Endodermal cell (in vitro differentiated cells): Measurements from ENCODE around the gene DAAM2. TPM values are rescaled to one million over a fixed set of nuclear protein-coding genes. Genes with fewer than 3 reads are reported as not detected.

ENCODE experiments used
- DNase-seq: peaks from one replicate; pipeline ENCODE4 v3.0.0-alpha.2; 2017
- H3K27ac ChIP-seq: 2 replicates; pipeline ENCODE4 v1.5.1; 2013; ENCODE audit warnings: mild to moderate bottlenecking, low read depth, low read length, moderate library complexity
- H3K27me3 ChIP-seq: 2 replicates; pipeline ENCODE4 v1.6.1; 2013; ENCODE audit warnings: mild to moderate bottlenecking, low read length, moderate library complexity; ENCODE audit not compliant: insufficient read depth, control insufficient read depth, poor library complexity, severe bottlenecking
- H3K36me3 ChIP-seq: 2 replicates; pipeline ENCODE4 v1.7.0; 2013; ENCODE audit warnings: mild to moderate bottlenecking, low read length, moderate library complexity; ENCODE audit not compliant: control insufficient read depth, insufficient read depth
- H3K4me1 ChIP-seq: one replicate; pipeline ENCODE4 v1.7.0; 2013; ENCODE audit warnings: low read length; ENCODE audit not compliant: control insufficient read depth, insufficient read depth
- H3K4me3 ChIP-seq: 2 replicates; pipeline ENCODE4 v1.5.1; 2013; ENCODE audit warnings: mild to moderate bottlenecking, low read length, moderate library complexity
- H3K9ac ChIP-seq: 2 replicates; pipeline ENCODE4 v1.6.1; 2013; ENCODE audit warnings: mild to moderate bottlenecking, low read length, moderate library complexity; ENCODE audit not compliant: poor library complexity, severe bottlenecking; ENCODE audit errors: extremely low read depth
- H3K9me3 ChIP-seq: 2 replicates; pipeline ENCODE4 v1.6.1; 2013; ENCODE audit warnings: mild to moderate bottlenecking, low read length, moderate library complexity; ENCODE audit not compliant: control insufficient read depth
- H3K27ac Mint-ChIP-seq: 2 replicates; pipeline ENCODE4 v1.8.0; 2020; ENCODE audit warnings: mixed read lengths
- H3K27me3 Mint-ChIP-seq: 2 replicates; pipeline ENCODE4 v1.8.0; 2021; ENCODE audit warnings: mild to moderate bottlenecking, mixed read lengths; ENCODE audit not compliant: insufficient read depth
- H3K36me3 Mint-ChIP-seq: 2 replicates; pipeline ENCODE4 v1.8.0; 2020; ENCODE audit warnings: low read depth, mixed read lengths
- H3K4me1 Mint-ChIP-seq: 2 replicates; pipeline ENCODE4 v1.8.0; 2020; ENCODE audit warnings: mixed read lengths
- H3K4me3 Mint-ChIP-seq: 2 replicates; pipeline ENCODE4 v1.8.0; 2020; ENCODE audit warnings: mild to moderate bottlenecking, moderate library complexity, mixed read lengths
- H3K9me3 Mint-ChIP-seq: 2 replicates; pipeline ENCODE4 v1.8.0; 2020; ENCODE audit warnings: mild to moderate bottlenecking, mixed read lengths
- WGBS, 2 experiments: methylation state at CpG; one replicate each; pipeline versions ENCODE4 v1.1.5 to v1.1.7; 2013; ENCODE audit warnings: missing lambda C conversion rate in 2 of 2, mixed read lengths in 1 of 2; ENCODE audit not compliant: insufficient coverage in 1 of 2, insufficient read length in 1 of 2; 5-methylcytosine and 5-hydroxymethylcytosine counted together
- total RNA-seq, 2 donors: library from RNA; stranded (reverse); fragmentation: NEBNext Ultra II Directional in 1 of 2; extraction: Animal tissue kit (Norgen Biotek cat#: 25700) in 1 of 2; gene quantifications; 2 replicates in 1 of 2; 3 replicates in 1 of 2; pipeline ENCODE4 v1.2.1, GENCODE V29; 2021
- TF ChIP-seq, protein P1 (sequence below): fragments of 200-600 bp; sonication (generic); conservative IDR thresholded peaks from 2 replicates; pipeline ENCODE4 v1.5.0; 2021; ENCODE audit warnings: antibody characterized with exemption, mild to moderate bottlenecking

DAAM2 gene
- total RNA-seq, 2 donors from 2014 or later: 0.33 to 1.2 TPM

DNA sequence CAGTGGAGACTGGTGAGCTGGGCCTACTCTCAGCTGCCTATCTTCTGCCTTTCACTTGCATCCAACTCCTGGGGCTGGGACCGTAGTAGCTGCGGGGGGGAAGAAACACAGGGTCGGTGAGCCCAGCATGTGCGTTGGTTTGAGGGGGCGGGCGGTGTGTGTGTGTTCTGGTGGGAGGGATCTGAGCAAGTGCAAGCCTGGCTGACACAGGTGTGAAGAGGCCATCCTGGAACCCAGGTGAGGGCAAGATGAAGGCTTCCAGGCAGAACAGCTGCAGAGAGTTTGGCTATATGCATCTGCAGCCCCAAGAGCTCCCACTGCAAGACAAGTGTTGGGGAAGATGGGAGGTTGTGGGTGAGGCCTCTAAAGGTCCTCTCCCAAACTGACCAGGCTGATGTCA lies 111.5 kb downstream of the DAAM2 start:
- H3K9me3 ChIP-seq: no peaks in the 10 kb centered on the region
- TF ChIP-seq, protein P1, sequence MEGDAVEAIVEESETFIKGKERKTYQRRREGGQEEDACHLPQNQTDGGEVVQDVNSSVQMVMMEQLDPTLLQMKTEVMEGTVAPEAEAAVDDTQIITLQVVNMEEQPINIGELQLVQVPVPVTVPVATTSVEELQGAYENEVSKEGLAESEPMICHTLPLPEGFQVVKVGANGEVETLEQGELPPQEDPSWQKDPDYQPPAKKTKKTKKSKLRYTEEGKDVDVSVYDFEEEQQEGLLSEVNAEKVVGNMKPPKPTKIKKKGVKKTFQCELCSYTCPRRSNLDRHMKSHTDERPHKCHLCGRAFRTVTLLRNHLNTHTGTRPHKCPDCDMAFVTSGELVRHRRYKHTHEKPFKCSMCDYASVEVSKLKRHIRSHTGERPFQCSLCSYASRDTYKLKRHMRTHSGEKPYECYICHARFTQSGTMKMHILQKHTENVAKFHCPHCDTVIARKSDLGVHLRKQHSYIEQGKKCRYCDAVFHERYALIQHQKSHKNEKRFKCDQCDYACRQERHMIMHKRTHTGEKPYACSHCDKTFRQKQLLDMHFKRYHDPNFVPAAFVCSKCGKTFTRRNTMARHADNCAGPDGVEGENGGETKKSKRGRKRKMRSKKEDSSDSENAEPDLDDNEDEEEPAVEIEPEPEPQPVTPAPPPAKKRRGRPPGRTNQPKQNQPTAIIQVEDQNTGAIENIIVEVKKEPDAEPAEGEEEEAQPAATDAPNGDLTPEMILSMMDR: no peak
- H3K4me3 Mint-ChIP-seq: no peak overlapping the region
- H3K27ac Mint-ChIP-seq: no peak overlapping the region
- H3K4me1 ChIP-seq: no peaks in the 10 kb centered on the region
- no peak for DNase-seq
- H3K27me3 ChIP-seq: no peaks in the 10 kb centered on the region
- no peaks in the 10 kb centered on the region for H3K4me1 Mint-ChIP-seq
- H3K27ac ChIP-seq: no peak overlapping the region
- no peaks in the 10 kb centered on the region for H3K36me3 ChIP-seq
- H3K9ac ChIP-seq: no peak overlapping the region
- H3K36me3 Mint-ChIP-seq: peaks cover 12% of the 10 kb centered on the region
- WGBS, 2 experiments: 98 to 100% methylated on average over 1 to 6 of the region's 6 CpGs
- no peaks in the 10 kb centered on the region for H3K9me3 Mint-ChIP-seq
- H3K27me3 Mint-ChIP-seq: no peaks in the 10 kb centered on the region
- no peak overlapping the region for H3K4me3 ChIP-seq

DNA sequence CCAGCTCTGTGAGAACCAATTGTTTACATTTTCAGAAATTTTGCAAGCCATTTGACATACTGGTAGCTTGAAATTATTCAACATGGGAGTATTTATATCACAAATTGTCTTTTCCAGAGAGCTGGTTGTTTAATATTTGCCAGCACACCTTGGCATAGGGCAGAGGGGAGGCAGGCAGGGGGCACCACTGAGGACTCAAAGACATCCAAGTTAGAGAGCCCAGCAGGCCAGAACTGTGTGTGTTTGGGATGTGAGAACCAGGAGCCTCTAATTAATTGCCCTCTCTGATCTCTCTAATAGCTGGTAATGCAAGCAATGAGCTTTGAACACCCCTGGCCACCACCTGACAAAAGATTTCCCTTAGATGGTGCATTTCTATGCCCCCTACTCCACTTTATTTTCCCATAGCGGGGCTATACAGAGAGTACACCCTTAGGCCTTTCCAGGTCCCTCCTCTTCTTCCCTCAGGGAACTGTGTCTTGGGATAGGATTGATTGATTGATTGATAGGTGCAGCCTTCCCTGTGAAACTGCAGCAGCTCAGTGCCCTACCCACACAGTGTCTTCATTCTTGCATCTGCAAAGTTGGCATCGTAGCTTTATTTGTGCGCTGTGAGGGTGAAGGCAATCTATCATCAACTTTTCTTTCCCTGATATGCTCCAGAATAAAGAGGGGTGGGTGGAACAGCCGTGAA lies 112.9 kb downstream of the DAAM2 start:
- H3K9me3 Mint-ChIP-seq: no peaks in the 10 kb centered on the region
- no peak overlapping the region for H3K27ac Mint-ChIP-seq
- H3K4me3 ChIP-seq: no peak overlapping the region
- no peaks in the 10 kb centered on the region for H3K4me1 Mint-ChIP-seq
- H3K4me1 ChIP-seq: no peaks in the 10 kb centered on the region
- H3K36me3 ChIP-seq: no peaks in the 10 kb centered on the region
- no peak overlapping the region for H3K4me3 Mint-ChIP-seq
- DNase-seq: no peak
- peaks cover 15% of the 10 kb centered on the region for H3K36me3 Mint-ChIP-seq
- TF ChIP-seq, protein P1: peak; percentile 38
- no peaks in the 10 kb centered on the region for H3K27me3 Mint-ChIP-seq
- no peak overlapping the region for H3K9ac ChIP-seq
- 98 to 100% methylated on average over 1 to 4 of the region's 4 CpGs for WGBS, 2 experiments
- no peaks in the 10 kb centered on the region for H3K9me3 ChIP-seq
- no peak overlapping the region for H3K27ac ChIP-seq
- H3K27me3 ChIP-seq: no peaks in the 10 kb centered on the region

DNA sequence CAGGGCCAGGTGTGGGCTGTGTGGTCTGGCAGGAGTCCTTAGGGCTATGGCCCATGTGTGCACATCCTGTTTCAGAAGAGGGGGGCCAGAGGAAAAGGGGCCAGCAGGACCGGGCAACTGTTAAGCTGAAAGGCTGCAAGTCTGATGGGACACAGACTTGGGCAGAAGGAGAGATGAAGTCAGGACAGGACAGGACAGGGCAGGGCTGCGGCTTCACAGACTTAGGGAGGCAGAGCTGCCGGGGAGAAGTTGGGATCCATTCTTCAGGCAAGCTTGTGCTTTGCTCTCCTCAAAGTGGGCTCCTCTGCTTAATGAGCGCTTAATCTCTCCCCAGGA lies 113.4 kb downstream of the DAAM2 start:
- no peak overlapping the region for H3K4me3 Mint-ChIP-seq
- peak overlapping the region; percentile 58 for H3K27ac Mint-ChIP-seq
- 92 to 100% methylated on average over 2 to 4 of the region's 4 CpGs for WGBS, 2 experiments

More for the DNA sequence above, 113.4 kb downstream of the DAAM2 start:
- Histone ChIP-seq H3K36me3 (no peaks in the 10 kb centered on the region), H3K27me3 (no peaks in the 10 kb centered on the region), H3K27ac (no peak overlapping the region), H3K4me1 (no peaks in the 10 kb centered on the region), H3K9me3 (no peaks in the 10 kb centered on the region), H3K4me3 (no peak overlapping the region), H3K9ac (no peak overlapping the region)
- no peaks in the 10 kb centered on the region for H3K4me1 Mint-ChIP-seq
- H3K36me3 Mint-ChIP-seq: peaks cover 15% of the 10 kb centered on the region
- no peak for DNase-seq
- H3K27me3 Mint-ChIP-seq: no peaks in the 10 kb centered on the region
- H3K9me3 Mint-ChIP-seq: no peaks in the 10 kb centered on the region
- TF ChIP-seq, protein P1: no peak
